Adipose tissue (tissue), 3 donors: ENCODE results near the gene BLMH. TPM values are rescaled to one million over a fixed set of nuclear protein-coding genes. Genes with fewer than 3 reads are reported as not detected.

Experiments used
- H3K27ac ChIP-seq: one replicate; pipeline ENCODE4 v1.5.1; 2013; ENCODE audit warnings: low read depth, low read length
- WGBS, 3 donors: extraction: QIAGEN DNeasy Blood & Tissue Kit; methylation state at CpG; one replicate each; pipeline ENCODE4 v1.1.7; 2013; 5-methylcytosine and 5-hydroxymethylcytosine counted together
- polyA plus RNA-seq, 3 donors: library from polyadenylated mRNA; stranded (reverse); fragments of 200-250 nt; gene quantifications; one replicate each; pipeline ENCODE4 v1.2.3, GENCODE V29; 2013
- donor health status: healthy with polysubstance abuse.
- donor health status: Bipolar disorder and iron deficiency.
- donor health status: healthy.

BLMH gene
- polyA plus RNA-seq, 3 donors: 18.1 to 25.4 (median 18.4) TPM

GRCh38 chr17:30312226-30312625, 20.5 kb upstream of the BLMH start:
- 71 to 80% (median 78%) methylated on average over 2 of the region's 2 CpGs for WGBS, 3 donors

GRCh38 chr17:30310562-30310961, 18.8 kb upstream of the BLMH start:
- WGBS, 3 donors: 94 to 99% (median 97%) methylated on average over 2 of the region's 2 CpGs
- H3K27ac ChIP-seq: no peak overlapping the region

More at GRCh38 chr17:30312226-30312625, 20.5 kb upstream of the BLMH start:
- no peak overlapping the region for H3K27ac ChIP-seq

GRCh38 chr17:30309591-30309990, 17.8 kb upstream of the BLMH start:
- 91 to 96% (median 94%) methylated on average over 6 of the region's 6 CpGs for WGBS, 3 donors
- H3K27ac ChIP-seq: no peak overlapping the region

- H3K27ac ChIP-seq: no peak overlapping the region
- 76 to 82% (median 79%) methylated on average over 2 of the region's 2 CpGs for WGBS, 3 donors
These were observed 16.7 kb upstream of the BLMH start for GRCh38 chr17:30308406-30308805.

- no peak overlapping the region for H3K27ac ChIP-seq
- 63 to 80% (median 78%) methylated on average over 3 of the region's 3 CpGs for WGBS, 3 donors
These were observed 13.0 kb upstream of the BLMH start for GRCh38 chr17:30304778-30305177.

- H3K27ac ChIP-seq: no peak overlapping the region
- 82 to 87% (median 83%) methylated on average over 3 of the region's 3 CpGs for WGBS, 3 donors
These were observed 10.5 kb upstream of the BLMH start for GRCh38 chr17:30302241-30302640.

- H3K27ac ChIP-seq: no peak overlapping the region
These were observed 9.1 kb upstream of the BLMH start for GRCh38 chr17:30300818-30301217.

- WGBS, 3 donors: 76 to 82% (median 82%) methylated on average over 1 of the region's 1 CpG
- no peak overlapping the region for H3K27ac ChIP-seq
These were observed 7.3 kb upstream of the BLMH start for GRCh38 chr17:30299000-30299399.

- no peak overlapping the region for H3K27ac ChIP-seq
- WGBS, 3 donors: 91 to 95% (median 93%) methylated on average over 4 of the region's 4 CpGs
These were observed 6.0 kb upstream of the BLMH start for GRCh38 chr17:30297715-30298114.

GRCh38 chr17:30296499-30297080, 4.8 kb upstream of the BLMH start:
- WGBS, 3 donors: 67 to 76% (median 73%) methylated on average over 5 of the region's 5 CpGs
- H3K27ac ChIP-seq: no peak overlapping the region

GRCh38 chr17:30292286-30292858, 628 bp upstream of the BLMH start:
- no peak overlapping the region for H3K27ac ChIP-seq
- WGBS, 3 donors: 28 to 32% (median 29%) methylated on average over 17 of the region's 17 CpGs

- no peak overlapping the region for H3K27ac ChIP-seq
- WGBS, 3 donors: 4 to 5% (median 4%) methylated on average over 22 of the region's 22 CpGs
These were observed 825 bp downstream of the BLMH start for GRCh38 chr17:30290696-30291542.

- 72 to 86% (median 84%) methylated on average over 2 of the region's 2 CpGs for WGBS, 3 donors
- no peak overlapping the region for H3K27ac ChIP-seq
These were observed 1.7 kb downstream of the BLMH start for GRCh38 chr17:30290077-30290476.

GRCh38 chr17:30279156-30279555, 12.6 kb downstream of the BLMH start:
- no peak overlapping the region for H3K27ac ChIP-seq

GRCh38 chr17:30278032-30278431, 13.7 kb downstream of the BLMH start:
- H3K27ac ChIP-seq: no peak overlapping the region

- 87 to 96% (median 93%) methylated on average over 2 of the region's 2 CpGs for WGBS, 3 donors
- no peak overlapping the region for H3K27ac ChIP-seq
These were observed 15.8 kb downstream of the BLMH start for GRCh38 chr17:30275911-30276310.

GRCh38 chr17:30274887-30275286, 16.9 kb downstream of the BLMH start:
- WGBS, 3 donors: 93 to 96% (median 96%) methylated on average over 3 of the region's 3 CpGs
- no peak overlapping the region for H3K27ac ChIP-seq

- WGBS, 3 donors: 90 to 94% (median 93%) methylated on average over 6 of the region's 6 CpGs
These were observed 18.4 kb downstream of the BLMH start for GRCh38 chr17:30273373-30273772.

GRCh38 chr17:30271102-30271501, 20.6 kb downstream of the BLMH start:
- 93 to 98% (median 97%) methylated on average over 6 of the region's 6 CpGs for WGBS, 3 donors
- H3K27ac ChIP-seq: no peak overlapping the region

More at GRCh38 chr17:30273373-30273772, 18.4 kb downstream of the BLMH start:
- no peak overlapping the region for H3K27ac ChIP-seq

- H3K27ac ChIP-seq: no peak overlapping the region
- WGBS, 3 donors: 91 to 97% (median 94%) methylated on average over 2 of the region's 2 CpGs
These were observed 24.1 kb downstream of the BLMH start for GRCh38 chr17:30267625-30268024.
